Ammon's horn (tissue), 1 donor: ENCODE data around the gene PCDHB13.
"Not testable (repeated sequence)": the region's sequence is repeated elsewhere in the genome, so short reads cannot be mapped to it uniquely, and the experiment has no call there.

ENCODE experiments used
- DNase-seq: peaks from one replicate; pipeline ENCODE4 v3.0.0-alpha.2; 2016; ENCODE audit warnings: low spot score

Gene PCDHB13

DNA sequence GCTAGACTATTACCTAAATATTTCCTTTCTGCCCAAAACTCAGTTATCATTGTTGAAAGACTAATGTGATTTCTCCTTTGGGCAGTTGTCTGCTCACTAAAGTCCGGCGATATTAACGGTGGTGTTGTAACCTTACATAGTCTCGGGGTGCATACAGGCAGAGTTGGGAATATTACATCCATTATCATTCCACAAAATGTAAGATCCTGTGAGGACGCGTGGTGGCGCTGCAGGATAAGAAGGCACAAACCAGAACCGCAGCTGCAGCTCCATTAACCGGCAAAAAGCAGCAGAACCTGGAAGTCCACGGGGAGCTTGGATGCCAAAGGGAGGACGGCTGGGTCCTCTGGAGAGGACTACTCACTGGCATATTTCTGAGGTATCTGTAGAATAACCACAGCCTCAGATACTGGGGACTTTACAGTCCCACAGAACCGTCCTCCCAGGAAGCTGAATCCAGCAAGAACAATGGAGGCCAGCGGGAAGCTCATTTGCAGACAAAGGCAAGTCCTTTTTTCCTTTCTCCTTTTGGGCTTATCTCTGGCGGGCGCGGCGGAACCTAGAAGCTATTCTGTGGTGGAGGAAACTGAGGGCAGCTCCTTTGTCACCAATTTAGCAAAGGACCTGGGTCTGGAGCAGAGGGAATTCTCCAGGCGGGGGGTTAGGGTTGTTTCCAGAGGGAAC is at the start of gene PCDHB13:
TSS of gene PCDHB13 (plus strand) at position 264 of the 684 bp plus-strand sequence. CDS start at position 469, 205 bp downstream.
- DNase-seq = peak; percentile 31

DNA sequence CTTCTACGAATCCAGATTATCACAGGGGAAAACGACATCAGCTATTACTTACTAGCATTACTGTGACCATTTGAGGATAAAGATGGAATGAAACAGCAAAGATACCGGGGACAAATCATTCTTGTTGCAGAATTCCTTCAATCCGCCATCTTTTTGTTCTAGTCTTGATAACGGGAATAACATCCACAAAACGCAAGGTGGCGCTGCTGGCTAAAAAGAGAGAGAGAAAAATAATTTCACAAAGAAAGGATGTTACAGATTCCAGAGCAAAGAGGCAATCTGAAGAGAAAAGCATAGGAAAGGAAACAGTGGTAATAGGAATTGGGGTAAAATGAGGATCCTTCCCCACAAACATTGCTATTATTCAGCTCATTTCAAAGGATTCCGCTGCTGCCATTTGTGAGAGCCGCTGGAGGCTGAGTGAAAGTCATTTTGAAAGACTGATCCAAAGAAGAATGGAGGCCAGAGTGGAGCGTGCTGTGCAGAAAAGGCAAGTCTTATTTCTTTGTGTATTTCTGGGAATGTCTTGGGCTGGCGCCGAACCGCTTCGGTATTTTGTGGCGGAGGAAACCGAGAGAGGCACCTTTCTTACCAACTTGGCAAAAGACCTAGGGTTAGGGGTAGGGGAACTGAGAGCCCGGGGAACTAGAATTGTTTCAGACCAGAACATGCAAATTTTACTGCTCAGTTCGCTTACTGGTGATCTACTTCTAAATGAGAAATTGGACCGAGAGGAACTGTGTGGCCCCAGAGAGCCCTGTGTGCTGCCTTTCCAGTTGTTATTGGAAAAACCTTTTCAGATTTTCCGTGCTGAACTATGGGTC is 41.1 kb upstream of the PCDHB13 start, which contains the start of gene PCDHB7:
TSS of gene PCDHB7 (plus strand) at position 264 of the 824 bp plus-strand sequence. CDS start at position 456, 192 bp downstream.
- peak; percentile 45 for DNase-seq

DNA sequence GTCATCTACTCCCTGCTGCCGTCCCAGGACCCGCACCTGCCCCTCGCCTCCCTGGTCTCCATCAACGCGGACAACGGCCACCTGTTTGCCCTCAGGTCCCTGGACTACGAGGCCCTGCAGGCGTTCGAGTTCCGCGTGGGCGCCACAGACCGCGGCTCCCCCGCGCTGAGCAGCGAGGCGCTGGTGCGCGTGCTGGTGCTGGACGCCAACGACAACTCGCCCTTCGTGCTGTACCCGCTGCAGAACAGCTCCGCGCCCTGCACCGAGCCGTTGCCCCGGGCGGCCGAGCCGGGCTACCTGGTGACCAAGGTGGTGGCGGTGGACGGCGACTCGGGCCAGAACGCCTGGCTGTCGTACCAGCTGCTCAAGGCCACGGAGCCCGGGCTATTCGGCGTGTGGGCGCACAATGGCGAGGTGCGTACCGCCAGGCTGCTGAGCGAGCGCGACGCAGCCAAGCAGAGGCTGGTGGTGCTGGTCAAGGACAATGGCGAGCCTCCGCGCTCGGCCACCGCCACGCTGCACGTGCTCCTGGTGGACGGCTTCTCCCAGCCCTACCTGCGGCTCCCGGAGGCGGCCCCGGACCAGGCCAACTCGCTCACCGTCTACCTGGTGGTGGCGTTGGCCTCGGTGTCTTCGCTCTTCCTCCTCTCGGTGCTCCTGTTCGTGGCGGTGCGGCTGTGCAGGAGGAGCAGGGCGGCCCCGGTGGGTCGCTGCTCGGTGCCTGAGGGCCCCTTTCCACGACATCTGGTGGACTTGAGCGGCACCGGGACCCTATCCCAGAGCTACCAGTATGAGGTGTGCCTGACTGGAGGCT is 39.2 kb upstream of the PCDHB13 start:
- DNase-seq = not testable (repeated sequence)

DNA sequence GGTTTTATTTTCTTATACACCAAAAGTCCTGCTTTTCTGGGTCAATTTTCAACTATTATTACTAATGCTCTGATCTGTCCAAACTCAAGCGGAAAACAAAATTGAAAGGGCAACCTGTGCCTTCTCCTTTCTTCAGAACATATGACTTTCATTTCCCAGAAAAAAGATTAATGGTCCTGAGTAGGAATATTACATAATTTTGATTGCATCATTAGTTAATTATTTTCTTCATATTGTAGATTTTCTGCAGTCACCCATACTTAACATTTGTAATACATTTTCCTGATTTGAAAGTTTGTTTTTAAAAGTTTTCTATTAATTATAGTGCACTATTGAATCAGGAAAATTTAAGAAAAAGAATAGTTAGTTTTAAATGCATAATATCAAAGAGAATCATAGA is 37.8 kb upstream of the PCDHB13 start:
- DNase-seq = no peak

DNA sequence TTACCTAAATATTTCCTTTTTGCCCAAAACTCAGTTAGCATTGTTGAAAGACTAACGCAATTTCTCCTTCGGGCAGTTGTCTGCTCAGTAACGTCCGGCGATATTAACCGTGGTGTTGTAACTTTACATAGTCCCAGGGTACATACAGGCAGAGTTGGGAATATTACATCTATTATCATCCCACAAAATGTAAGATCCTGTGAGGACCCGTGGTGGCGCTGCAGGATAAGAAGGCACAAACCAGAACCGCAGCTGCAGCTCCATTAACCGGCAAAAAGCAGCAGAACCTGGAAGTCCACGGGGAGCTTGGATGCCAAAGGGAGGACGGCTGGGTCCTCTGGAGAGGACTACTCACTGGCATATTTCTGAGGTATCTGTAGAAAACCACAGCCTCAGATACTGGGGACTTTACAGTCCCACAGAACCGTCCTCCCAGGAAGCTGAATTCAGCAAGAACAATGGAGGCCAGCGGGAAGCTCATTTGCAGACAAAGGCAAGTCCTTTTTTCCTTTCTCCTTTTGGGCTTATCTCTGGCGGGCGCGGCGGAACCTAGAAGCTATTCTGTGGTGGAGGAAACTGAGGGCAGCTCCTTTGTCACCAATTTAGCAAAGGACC is 36.0 kb upstream of the PCDHB13 start, which contains the start of gene PCDHB8:
TSS of gene PCDHB8 (plus strand) at position 214 of the 615 bp plus-strand sequence. CDS start at position 459, 245 bp downstream.
- not testable (repeated sequence) for DNase-seq

DNA sequence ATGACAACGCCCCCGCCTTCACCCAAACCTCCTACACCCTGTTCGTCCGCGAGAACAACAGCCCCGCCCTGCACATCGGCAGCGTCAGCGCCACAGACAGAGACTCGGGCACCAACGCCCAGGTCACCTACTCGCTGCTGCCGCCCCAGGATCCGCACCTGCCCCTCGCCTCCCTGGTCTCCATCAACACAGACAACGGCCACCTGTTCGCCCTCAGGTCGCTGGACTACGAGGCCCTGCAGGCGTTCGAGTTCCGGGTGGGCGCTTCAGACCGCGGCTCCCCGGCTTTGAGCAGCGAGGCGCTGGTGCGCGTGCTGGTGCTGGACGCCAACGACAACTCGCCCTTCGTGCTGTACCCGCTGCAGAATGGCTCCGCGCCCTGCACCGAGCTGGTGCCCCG is 34.3 kb upstream of the PCDHB13 start:
- DNase-seq = not testable (repeated sequence)

DNA sequence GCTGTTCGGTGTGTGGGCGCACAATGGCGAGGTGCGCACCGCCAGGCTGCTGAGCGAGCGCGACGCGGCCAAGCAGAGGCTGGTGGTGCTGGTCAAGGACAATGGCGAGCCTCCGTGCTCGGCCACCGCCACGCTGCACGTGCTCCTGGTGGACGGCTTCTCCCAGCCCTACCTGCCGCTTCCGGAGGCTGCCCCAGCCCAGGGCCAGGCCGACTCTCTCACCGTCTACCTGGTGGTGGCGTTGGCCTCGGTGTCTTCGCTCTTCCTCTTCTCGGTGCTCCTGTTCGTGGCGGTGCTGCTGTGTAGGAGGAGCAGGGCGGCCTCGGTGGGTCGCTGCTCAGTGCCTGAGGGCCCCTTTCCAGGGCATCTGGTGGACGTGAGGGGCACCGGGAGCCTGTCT is 33.8 kb upstream of the PCDHB13 start:
- DNase-seq = not testable (repeated sequence)

DNA sequence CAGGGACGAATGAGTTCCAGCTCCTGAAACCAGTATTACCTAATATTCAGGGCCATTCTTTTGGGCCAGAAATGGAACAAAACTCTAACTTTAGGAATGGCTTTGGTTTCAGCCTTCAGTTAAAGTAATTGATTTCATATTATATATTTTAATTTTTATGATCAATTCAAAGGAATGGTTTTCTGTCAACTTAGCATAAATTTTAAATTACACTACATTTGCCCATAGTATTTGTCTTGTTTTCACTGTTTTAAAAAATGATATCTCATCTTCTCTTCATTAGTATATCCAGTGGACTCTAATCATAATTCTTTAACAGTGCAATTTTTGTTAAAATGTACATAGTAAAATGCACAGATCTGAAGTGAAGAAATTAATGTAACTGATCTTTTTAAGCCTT is 33.4 kb upstream of the PCDHB13 start:
- no peak for DNase-seq

DNA sequence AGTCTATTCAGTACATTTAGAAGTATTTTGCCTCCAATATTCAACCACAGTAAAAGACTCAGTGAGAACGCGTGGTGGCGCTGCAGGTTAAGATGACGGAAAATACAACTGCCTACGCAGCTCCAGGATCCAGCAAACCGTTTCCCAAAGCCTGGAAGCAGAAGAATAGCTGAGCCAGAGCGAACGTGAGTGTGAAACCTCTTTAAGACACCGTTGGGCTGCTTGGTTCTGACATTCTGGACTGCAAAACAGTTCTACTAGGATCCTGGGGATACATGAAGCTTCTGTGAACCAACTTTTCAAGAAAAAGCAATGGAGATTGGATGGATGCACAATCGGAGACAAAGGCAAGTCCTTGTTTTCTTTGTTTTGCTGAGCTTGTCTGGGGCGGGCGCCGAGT is 31.5 kb upstream of the PCDHB13 start, which contains the start of gene PCDHB16:
TSS of gene PCDHB16 (plus strand) at position 140 of the 400 bp plus-strand sequence. CDS start at position 313, 173 bp downstream.
- DNase-seq = peak; percentile 75

DNA sequence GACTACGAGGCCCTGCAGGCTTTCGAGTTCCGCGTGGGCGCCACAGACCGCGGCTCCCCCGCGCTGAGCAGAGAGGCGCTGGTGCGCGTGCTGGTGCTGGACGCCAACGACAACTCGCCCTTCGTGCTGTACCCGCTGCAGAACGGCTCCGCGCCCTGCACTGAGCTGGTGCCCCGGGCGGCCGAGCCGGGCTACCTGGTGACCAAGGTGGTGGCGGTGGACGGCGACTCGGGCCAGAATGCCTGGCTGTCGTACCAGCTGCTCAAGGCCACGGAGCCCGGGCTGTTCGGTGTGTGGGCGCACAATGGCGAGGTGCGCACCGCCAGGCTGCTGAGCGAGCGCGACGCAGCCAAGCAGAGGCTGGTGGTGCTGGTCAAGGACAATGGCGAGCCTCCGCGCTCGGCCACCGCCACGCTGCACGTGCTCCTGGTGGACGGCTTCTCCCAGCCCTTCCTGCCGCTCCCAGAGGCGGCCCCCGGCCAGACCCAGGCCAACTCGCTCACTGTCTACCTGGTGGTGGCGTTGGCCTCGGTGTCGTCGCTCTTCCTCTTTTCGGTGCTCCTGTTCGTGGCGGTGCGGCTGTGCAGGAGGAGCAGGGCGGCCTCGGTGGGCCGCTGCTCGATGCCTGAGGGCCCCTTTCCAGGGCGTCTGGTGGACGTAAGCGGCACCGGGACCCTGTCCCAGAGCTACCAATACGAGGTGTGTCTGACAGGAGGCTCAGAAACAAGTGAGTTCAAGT is 29.4 kb upstream of the PCDHB13 start:
- DNase-seq = not testable (repeated sequence)

DNA sequence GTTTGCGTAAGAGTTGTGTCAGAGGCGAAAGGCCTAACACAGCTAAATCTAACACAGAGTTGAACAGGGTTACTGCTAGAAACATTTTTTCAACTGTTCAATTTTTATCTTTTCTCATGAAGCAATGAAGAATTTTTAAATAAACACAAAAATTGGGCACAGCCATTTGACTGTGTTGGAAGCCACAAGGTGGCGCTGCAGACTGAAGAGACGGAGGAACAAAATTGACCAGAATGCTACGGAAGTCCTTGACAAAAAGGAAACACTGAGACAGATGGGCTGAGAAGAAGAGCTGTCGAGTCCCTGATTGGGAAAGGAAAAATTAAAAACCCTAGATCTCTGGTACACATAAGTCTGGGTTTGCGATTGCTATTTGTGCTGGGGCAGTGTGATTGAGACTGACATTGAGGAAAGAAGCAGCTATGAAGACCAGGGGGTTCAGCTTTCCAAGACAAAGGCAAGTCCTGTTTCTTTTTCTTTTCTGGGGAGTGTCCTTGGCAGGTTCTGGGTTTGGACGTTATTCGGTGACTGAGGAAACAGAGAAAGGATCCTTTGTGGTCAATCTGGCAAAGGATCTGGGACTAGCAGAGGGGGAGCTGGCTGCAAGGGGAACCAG is 26.7 kb upstream of the PCDHB13 start, which contains the start of gene PCDHB9:
TSS of gene PCDHB9 (plus strand) at position 265 of the 616 bp plus-strand sequence. CDS start at position 423, 158 bp downstream.
- peak; percentile 22 for DNase-seq

DNA sequence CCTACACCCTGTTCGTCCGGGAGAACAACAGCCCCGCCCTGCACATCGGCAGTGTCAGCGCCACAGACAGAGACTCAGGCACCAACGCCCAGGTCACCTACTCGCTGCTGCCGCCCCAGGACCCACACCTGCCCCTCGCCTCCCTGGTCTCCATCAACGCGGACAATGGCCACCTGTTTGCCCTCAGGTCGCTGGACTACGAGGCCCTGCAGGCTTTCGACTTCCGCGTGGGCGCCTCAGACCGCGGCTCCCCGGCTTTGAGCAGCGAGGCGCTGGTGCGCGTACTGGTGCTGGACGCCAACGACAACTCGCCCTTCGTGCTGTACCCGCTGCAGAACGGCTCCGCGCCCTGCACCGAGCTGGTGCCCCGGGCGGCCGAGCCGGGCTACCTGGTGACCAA is 25.0 kb upstream of the PCDHB13 start:
- not testable (repeated sequence) for DNase-seq

DNA sequence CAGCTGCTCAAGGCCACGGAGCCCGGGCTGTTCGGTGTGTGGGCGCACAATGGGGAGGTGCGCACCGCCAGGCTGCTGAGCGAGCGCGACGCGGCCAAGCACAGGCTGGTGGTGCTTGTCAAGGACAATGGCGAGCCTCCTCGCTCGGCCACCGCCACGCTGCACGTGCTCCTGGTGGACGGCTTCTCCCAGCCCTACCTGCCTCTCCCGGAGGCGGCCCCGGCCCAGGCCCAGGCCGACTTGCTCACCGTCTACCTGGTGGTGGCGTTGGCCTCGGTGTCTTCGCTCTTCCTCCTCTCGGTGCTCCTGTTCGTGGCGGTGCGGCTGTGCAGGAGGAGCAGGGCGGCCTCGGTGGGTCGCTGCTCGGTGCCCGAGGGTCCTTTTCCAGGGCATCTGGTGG is 24.6 kb upstream of the PCDHB13 start:
- not testable (repeated sequence) for DNase-seq

DNA sequence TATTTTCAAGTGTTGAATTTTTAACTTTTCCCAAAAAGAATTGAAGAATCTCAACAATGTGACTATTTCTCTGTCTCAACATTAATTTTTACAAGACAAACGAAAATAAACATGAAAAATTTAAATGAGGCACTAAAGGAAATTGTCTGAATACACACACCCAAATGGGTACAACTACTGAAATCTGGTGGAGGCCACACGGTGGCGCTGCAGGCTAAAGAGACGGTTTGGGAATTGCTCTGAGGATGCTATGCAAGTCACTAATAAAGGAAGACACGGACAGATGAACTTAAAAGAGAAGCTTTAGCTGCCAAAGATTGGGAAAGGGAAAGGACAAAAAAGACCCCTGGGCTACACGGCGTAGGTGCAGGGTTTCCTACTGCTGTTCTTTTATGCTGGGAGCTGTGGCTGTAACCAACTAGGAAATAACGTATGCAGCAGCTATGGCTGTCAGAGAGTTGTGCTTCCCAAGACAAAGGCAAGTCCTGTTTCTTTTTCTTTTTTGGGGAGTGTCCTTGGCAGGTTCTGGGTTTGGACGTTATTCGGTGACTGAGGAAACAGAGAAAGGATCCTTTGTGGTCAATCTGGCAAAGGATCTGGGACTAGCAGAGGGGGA is 21.5 kb upstream of the PCDHB13 start, which contains the start of gene PCDHB10:
TSS of gene PCDHB10 (plus strand) at position 244 of the 616 bp plus-strand sequence. CDS start at position 444, 200 bp downstream.
- DNase-seq = peak; percentile 47

DNA sequence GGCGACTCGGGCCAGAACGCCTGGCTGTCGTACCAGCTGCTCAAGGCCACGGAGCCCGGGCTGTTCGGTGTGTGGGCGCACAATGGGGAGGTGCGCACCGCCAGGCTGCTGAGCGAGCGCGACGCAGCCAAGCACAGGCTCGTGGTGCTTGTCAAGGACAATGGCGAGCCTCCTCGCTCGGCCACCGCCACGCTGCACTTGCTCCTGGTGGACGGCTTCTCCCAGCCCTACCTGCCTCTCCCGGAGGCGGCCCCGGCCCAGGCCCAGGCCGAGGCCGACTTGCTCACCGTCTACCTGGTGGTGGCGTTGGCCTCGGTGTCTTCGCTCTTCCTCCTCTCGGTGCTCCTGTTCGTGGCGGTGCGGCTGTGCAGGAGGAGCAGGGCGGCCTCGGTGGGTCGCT is 19.4 kb upstream of the PCDHB13 start:
- DNase-seq = not testable (repeated sequence)

DNA sequence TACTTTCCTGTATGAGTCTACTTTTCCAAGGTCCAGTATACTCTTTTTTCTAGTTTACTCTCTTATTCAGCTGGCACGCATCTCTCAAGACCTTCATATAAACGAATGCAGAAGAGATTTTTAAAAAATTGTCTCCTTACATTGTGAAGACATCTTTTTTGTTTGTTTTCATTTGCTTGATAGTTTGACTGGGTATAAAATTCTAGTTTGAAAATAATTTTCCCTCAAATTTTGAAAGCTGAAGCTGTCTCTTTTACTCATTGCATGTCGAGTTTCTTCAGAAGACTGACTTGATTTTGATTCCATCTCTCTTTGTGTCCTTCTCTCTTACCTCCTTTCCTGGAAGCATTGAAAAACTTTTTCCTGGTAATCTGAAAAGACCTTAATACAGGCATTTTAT is 17.4 kb upstream of the PCDHB13 start:
- no peak for DNase-seq

DNA sequence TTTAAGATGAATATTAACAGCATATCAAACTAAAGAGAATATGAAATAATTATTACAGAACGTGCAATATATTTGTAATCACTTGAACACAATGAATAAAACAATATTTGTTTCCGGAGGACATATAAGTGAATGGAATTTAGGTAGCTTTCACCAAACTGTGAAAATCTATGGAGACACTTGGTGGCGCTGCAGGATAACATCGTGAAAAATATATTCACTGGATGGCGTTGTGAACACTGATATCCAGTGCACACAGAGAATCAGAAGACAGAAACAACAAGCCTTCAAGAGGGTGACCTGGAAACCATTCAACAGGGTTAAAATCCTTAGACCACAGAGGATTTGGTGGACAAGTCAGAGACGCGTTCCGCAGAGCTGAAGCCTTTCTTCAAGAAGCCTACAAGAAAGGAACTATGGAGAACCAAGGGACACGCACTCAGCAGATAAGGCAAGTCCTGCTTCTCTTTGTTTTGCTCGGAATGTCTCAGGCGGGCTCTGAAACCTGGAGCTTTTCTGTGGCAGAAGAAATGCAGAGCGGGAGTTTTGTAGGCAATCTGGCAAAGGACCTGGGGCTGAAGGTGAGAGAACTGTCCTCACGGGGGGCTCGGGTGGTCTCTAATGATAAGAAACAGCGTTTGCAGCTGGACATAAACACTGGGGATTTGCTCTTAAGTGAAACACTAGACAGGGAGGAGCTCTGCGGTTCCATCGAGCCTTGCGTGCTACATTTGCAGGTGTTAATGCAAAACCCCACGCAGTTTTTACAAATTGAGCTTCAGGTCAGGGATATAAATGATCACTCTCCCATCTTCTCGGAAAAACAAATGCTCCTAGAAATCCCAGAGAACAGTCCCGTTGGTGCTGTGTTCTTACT is 14.1 kb upstream of the PCDHB13 start, which contains the start of gene PCDHB11:
TSS of gene PCDHB11 (plus strand) at position 269 of the 877 bp plus-strand sequence. CDS start at position 417, 148 bp downstream.
- DNase-seq = no peak

DNA sequence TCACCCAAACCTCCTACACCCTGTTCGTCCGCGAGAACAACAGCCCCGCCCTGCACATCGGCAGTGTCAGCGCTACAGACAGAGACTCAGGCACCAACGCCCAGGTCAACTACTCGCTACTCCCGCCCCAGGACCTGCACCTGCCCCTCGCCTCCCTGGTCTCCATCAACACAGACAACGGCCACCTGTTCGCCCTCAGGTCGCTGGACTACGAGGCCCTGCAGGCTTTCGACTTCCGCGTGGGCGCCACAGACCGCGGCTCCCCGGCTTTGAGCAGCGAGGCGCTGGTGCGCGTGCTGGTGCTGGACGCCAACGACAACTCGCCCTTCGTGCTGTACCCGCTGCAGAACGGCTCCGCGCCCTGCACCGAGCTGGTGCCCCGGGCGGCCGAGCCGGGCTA is 12.6 kb upstream of the PCDHB13 start:
- DNase-seq = not testable (repeated sequence)
